Mesenchymal stem cell (in vitro differentiated cells and primary cell): ENCODE data around the gene NOL4L.

Experiments used
- DNase-seq: peaks from one replicate; pipeline ENCODE4 v3.0.0-alpha.2; 2013
- H2AFZ ChIP-seq: one replicate; pipeline ENCODE4 v1.6.1; 2013; ENCODE audit warnings: low read depth, mild to moderate bottlenecking, control low read depth, inconsistent platforms, low read length, moderate library complexity
- H2AK5ac ChIP-seq: 2 replicates; pipeline ENCODE4 v1.6.1; 2013; ENCODE audit warnings: low read length, moderate library complexity, mild to moderate bottlenecking, inconsistent platforms; ENCODE audit not compliant: severe bottlenecking
- H2BK120ac ChIP-seq: one replicate; pipeline ENCODE4 v1.6.1; 2013; ENCODE audit warnings: low read depth, mild to moderate bottlenecking, inconsistent platforms, low read length, moderate library complexity
- H2BK12ac ChIP-seq, 2 experiments: one replicate each; pipeline ENCODE4 v1.6.1; 2013; ENCODE audit warnings: inconsistent platforms in 2 of 2, low read length in 2 of 2, mild to moderate bottlenecking in 2 of 2, moderate library complexity in 2 of 2, control low read depth in 1 of 2
- H2BK15ac ChIP-seq: one replicate; pipeline ENCODE4 v1.6.1; 2013; ENCODE audit warnings: mild to moderate bottlenecking, low read depth, inconsistent platforms; ENCODE audit not compliant: poor library complexity, severe bottlenecking
- H2BK5ac ChIP-seq: 2 replicates; pipeline ENCODE4 v1.6.1; 2013; ENCODE audit warnings: low read depth, mild to moderate bottlenecking, low read length, control low read depth, inconsistent platforms; ENCODE audit not compliant: poor library complexity, severe bottlenecking
- H3K14ac ChIP-seq, 2 experiments: one replicate each; pipeline ENCODE4 v1.6.1; 2013; ENCODE audit warnings: inconsistent platforms in 2 of 2, low read length in 2 of 2, control low read depth in 1 of 2, mild to moderate bottlenecking in 1 of 2, moderate library complexity in 1 of 2
- H3K18ac ChIP-seq, 2 experiments: one replicate each; pipeline ENCODE4 v1.6.1; 2013; ENCODE audit warnings: inconsistent platforms in 2 of 2, low read length in 2 of 2, control low read depth in 1 of 2, low read depth in 1 of 2, mild to moderate bottlenecking in 1 of 2
- H3K23ac ChIP-seq, 2 experiments: one replicate each; pipeline ENCODE4 v1.6.1; 2013; ENCODE audit warnings: inconsistent platforms in 2 of 2, low read length in 2 of 2, mild to moderate bottlenecking in 2 of 2, moderate library complexity in 2 of 2, control low read depth in 1 of 2
- H3K27ac ChIP-seq: 2 replicates; pipeline ENCODE4 v1.5.1; 2013; ENCODE audit warnings: mild to moderate bottlenecking, moderate library complexity, low read length, control low read depth, inconsistent platforms; ENCODE audit not compliant: poor library complexity, severe bottlenecking
- H3K27me3 ChIP-seq, 2 experiments: 2 replicates each; pipeline versions ENCODE4 v1.6.1 to v1.7.0; 2013; ENCODE audit warnings: low read length in 2 of 2, mild to moderate bottlenecking in 2 of 2, moderate library complexity in 2 of 2, control low read depth in 1 of 2, inconsistent platforms in 1 of 2; ENCODE audit not compliant: control insufficient read depth in 1 of 2, insufficient read depth in 1 of 2
- H3K36me3 ChIP-seq, 2 experiments: 2 replicates each; pipeline versions ENCODE4 v1.6.1 to v1.7.0; 2013; ENCODE audit warnings: low read length in 2 of 2, control low read depth in 1 of 2, inconsistent platforms in 1 of 2, low read depth in 1 of 2, mild to moderate bottlenecking in 1 of 2; ENCODE audit not compliant: insufficient read depth in 2 of 2, control insufficient read depth in 1 of 2
- H3K4ac ChIP-seq, 2 experiments: one replicate each; pipeline ENCODE4 v1.6.1; 2013; ENCODE audit warnings: inconsistent platforms in 2 of 2, low read length in 2 of 2, mild to moderate bottlenecking in 2 of 2, moderate library complexity in 2 of 2, control low read depth in 1 of 2, low read depth in 1 of 2
- H3K4me1 ChIP-seq: 2 replicates; pipeline ENCODE4 v1.6.1; 2013; ENCODE audit warnings: low read depth, low read length, control low read depth; ENCODE audit not compliant: control insufficient read depth, insufficient read depth
- H3K4me2 ChIP-seq: 2 replicates; pipeline ENCODE4 v1.6.1; 2013; ENCODE audit warnings: low read length, mild to moderate bottlenecking, inconsistent platforms; ENCODE audit not compliant: poor library complexity, severe bottlenecking
- H3K4me3 ChIP-seq, 2 experiments: 2 replicates each; pipeline versions ENCODE4 v1.5.1 to v1.7.0; 2013; ENCODE audit warnings: low read length in 2 of 2, mild to moderate bottlenecking in 2 of 2, control low read depth in 1 of 2, low read depth in 1 of 2; ENCODE audit not compliant: insufficient read depth in 1 of 2
- H3K79me1 ChIP-seq: replicated peaks from 2 replicates; pipeline ENCODE4 v1.6.1; 2013; ENCODE audit warnings: mild to moderate bottlenecking, control low read depth, low read length, inconsistent platforms; ENCODE audit not compliant: poor library complexity, severe bottlenecking
- H3K9ac ChIP-seq: 2 replicates; pipeline ENCODE4 v1.7.0; 2013; ENCODE audit warnings: mild to moderate bottlenecking, low read length, moderate library complexity
- H3K9me3 ChIP-seq: 2 replicates; pipeline ENCODE4 v1.7.0; 2013; ENCODE audit warnings: mild to moderate bottlenecking, low read length; ENCODE audit not compliant: control insufficient read depth
- H4K8ac ChIP-seq: one replicate; pipeline ENCODE4 v1.6.1; 2013; ENCODE audit warnings: inconsistent platforms, mild to moderate bottlenecking, low read length, moderate library complexity
- H4K91ac ChIP-seq: one replicate; pipeline ENCODE4 v1.6.1; 2013; ENCODE audit warnings: mild to moderate bottlenecking, low read length, inconsistent platforms
- WGBS: methylation state at CpG from one replicate; pipeline ENCODE4 v1.1.7; 2013; ENCODE audit warnings: mixed read lengths; 5-methylcytosine and 5-hydroxymethylcytosine counted together

The NOL4L gene

GRCh38 chr20:32429745-32430360 is 155.3 kb downstream of the NOL4L start:
- 99% methylated on average over 15 of the region's 16 CpGs for WGBS
- no peak overlapping the region for H2AFZ ChIP-seq
- H3K4me3 ChIP-seq = no peak overlapping the region
- H3K4ac ChIP-seq = no peak overlapping the region
- no peak for DNase-seq
- H2BK12ac ChIP-seq = no peak overlapping the region
- H3K9me3 ChIP-seq = no peaks in the 10 kb centered on the region
- no peak overlapping the region for H3K14ac ChIP-seq
- no peak overlapping the region for H2AK5ac ChIP-seq
- peaks cover 2% of the 10 kb centered on the region for H3K4me1 ChIP-seq
- H2BK15ac ChIP-seq = no peak overlapping the region
- no peak overlapping the region for H2BK5ac ChIP-seq
- no peak overlapping the region for H3K23ac ChIP-seq
- H3K4me2 ChIP-seq = no peak overlapping the region
- H3K27me3 ChIP-seq = no peaks in the 10 kb centered on the region
- H3K27ac ChIP-seq = no peak overlapping the region
- no peak overlapping the region for H3K9ac ChIP-seq
- no peak overlapping the region for H4K91ac ChIP-seq
- H3K79me1 ChIP-seq = peaks cover 52% of the 10 kb centered on the region
- no peak overlapping the region for H2BK120ac ChIP-seq
- peaks cover 50 to 75% of the 10 kb centered on the region in 2 experiments for H3K36me3 ChIP-seq
- no peak overlapping the region for H3K18ac ChIP-seq
- H4K8ac ChIP-seq = no peak overlapping the region

GRCh38 chr20:32429343-32429742 is 155.8 kb downstream of the NOL4L start:
- H3K4me2 ChIP-seq = no peak overlapping the region
- H2BK15ac ChIP-seq = no peak overlapping the region
- peaks cover 47% of the 10 kb centered on the region for H3K79me1 ChIP-seq
- H3K27me3 ChIP-seq = no peaks in the 10 kb centered on the region
- no peak overlapping the region for H2BK12ac ChIP-seq
- no peak overlapping the region for H3K4ac ChIP-seq
- H4K91ac ChIP-seq = no peak overlapping the region
- 99% methylated on average over 7 of the region's 7 CpGs for WGBS
- no peak overlapping the region for H2BK5ac ChIP-seq
- H3K9me3 ChIP-seq = no peaks in the 10 kb centered on the region
- no peak overlapping the region for H3K4me3 ChIP-seq
- peaks cover 2% of the 10 kb centered on the region for H3K4me1 ChIP-seq
- no peak overlapping the region for H3K18ac ChIP-seq
- H3K27ac ChIP-seq = no peak overlapping the region
- H3K14ac ChIP-seq = no peak overlapping the region
- H3K9ac ChIP-seq = no peak overlapping the region
- H4K8ac ChIP-seq = no peak overlapping the region
- H2BK120ac ChIP-seq = no peak overlapping the region
- no peak overlapping the region for H2AK5ac ChIP-seq
- H3K23ac ChIP-seq = no peak overlapping the region
- no peak overlapping the region for H2AFZ ChIP-seq
- peaks cover 44 to 70% of the 10 kb centered on the region in 2 experiments for H3K36me3 ChIP-seq
- DNase-seq = no peak

- Histone ChIP-seq H4K91ac (no peak overlapping the region), H2BK5ac (no peak overlapping the region), H2BK120ac (no peak overlapping the region), H2BK12ac (no peak overlapping the region), H2AK5ac (no peak overlapping the region), H3K79me1 (peaks cover 42% of the 10 kb centered on the region), H3K4me2 (no peak overlapping the region), H3K23ac (no peak overlapping the region), H4K8ac (no peak overlapping the region), H3K4me1 (peaks cover 2% of the 10 kb centered on the region), H3K27ac (no peak overlapping the region), H3K4me3 (no peak overlapping the region), H3K4ac (no peak overlapping the region), H3K27me3 (no peaks in the 10 kb centered on the region), H3K36me3 (peaks cover 40 to 56% of the 10 kb centered on the region in 2 experiments), H2AFZ (no peak overlapping the region), H2BK15ac (no peak overlapping the region), H3K18ac (no peak overlapping the region), H3K14ac (no peak overlapping the region), H3K9me3 (no peaks in the 10 kb centered on the region), H3K9ac (no peak overlapping the region)
- WGBS = 90% methylated on average over 6 of the region's 6 CpGs
- no peak for DNase-seq
These were observed 157.1 kb downstream of the NOL4L start for GRCh38 chr20:32427996-32428395.

GRCh38 chr20:32421290-32421689 is 163.8 kb downstream of the NOL4L start:
- 100% methylated on average over 1 of the region's 2 CpGs for WGBS
- H2BK120ac ChIP-seq = no peak overlapping the region
- no peak overlapping the region for H3K14ac ChIP-seq
- no peak overlapping the region for H3K9ac ChIP-seq
- H3K27me3 ChIP-seq = no peaks in the 10 kb centered on the region
- no peaks in the 10 kb centered on the region for H3K9me3 ChIP-seq
- H2AK5ac ChIP-seq = no peak overlapping the region
- no peak overlapping the region for H4K8ac ChIP-seq
- H4K91ac ChIP-seq = no peak overlapping the region
- no peak overlapping the region for H2AFZ ChIP-seq
- no peak overlapping the region for H3K18ac ChIP-seq
- H2BK15ac ChIP-seq = no peak overlapping the region
- no peak overlapping the region for H3K4me2 ChIP-seq
- H3K27ac ChIP-seq = no peak overlapping the region
- H3K4me3 ChIP-seq = no peak overlapping the region
- DNase-seq = no peak
- H3K79me1 ChIP-seq = peaks cover 10% of the 10 kb centered on the region
- H2BK12ac ChIP-seq = no peak overlapping the region
- H3K4me1 ChIP-seq = peaks cover 1% of the 10 kb centered on the region
- no peak overlapping the region for H2BK5ac ChIP-seq
- peaks cover 0 to 6% of the 10 kb centered on the region in 2 experiments for H3K36me3 ChIP-seq
- no peak overlapping the region for H3K4ac ChIP-seq
- H3K23ac ChIP-seq = no peak overlapping the region
